ENCODE data around the gene CDH16. TPM values are rescaled to one million over a fixed set of nuclear protein-coding genes. Genes with fewer than 3 reads are reported as not detected.
A peak's percentile ranks its signal among the peaks of the same experiment; 100 is the strongest.

The CDH16 gene
- not detected for total RNA-seq
- long read RNA-seq = 0 reads

GRCh38 chr16:66918803-66919568 is at the start of gene CDH16:
TSS of gene CDH16 (minus strand) at chr16:66918885. CDS start at chr16:66918065, 820 bp downstream.
- Histone ChIP-seq H3K27ac (no peak within 1 kb of the TSS), H3K36me3 (no peaks in the 10 kb centered on the region), H3K4me1 (peaks cover 1% of the 10 kb centered on the region), H3K9me3 (no peaks in the 10 kb centered on the region), H3K4me3 (no peak within 1 kb of the TSS), H3K27me3 (no peaks in the 10 kb centered on the region)
- DNase-seq = no peak
- intact Hi-C loops (cut with DNase I) = no loop called here
- no peak for TF ChIP-seq CTCF (IDR thresholded peaks at IDR 0.05)
- no peak for ATAC-seq

- no peaks in the 10 kb centered on the region for H3K9me3 ChIP-seq
- no peaks in the 10 kb centered on the region for H3K27me3 ChIP-seq
- no peak overlapping the region for H3K27ac ChIP-seq
- intact Hi-C loops (cut with DNase I) = no loop called here
- no peaks in the 10 kb centered on the region for H3K36me3 ChIP-seq
- H3K4me1 ChIP-seq = no peaks in the 10 kb centered on the region
- ATAC-seq (no peak), DNase-seq (no peak)
- no peak for TF ChIP-seq CTCF (IDR thresholded peaks at IDR 0.05)
- no peak overlapping the region for H3K4me3 ChIP-seq
Observed at GRCh38 chr16:66964049-66964448, 45.4 kb upstream of the CDH16 start.

- DNase-seq (no peak), ATAC-seq (peak; percentile 59)
- no peak for TF ChIP-seq CTCF (IDR thresholded peaks at IDR 0.05)
- Histone ChIP-seq H3K27me3 (no peaks in the 10 kb centered on the region), H3K36me3 (no peaks in the 10 kb centered on the region), H3K27ac (no peak overlapping the region), H3K4me3 (no peak overlapping the region), H3K4me1 (no peaks in the 10 kb centered on the region), H3K9me3 (no peaks in the 10 kb centered on the region)
- intact Hi-C loops (cut with DNase I) = no loop called here
Observed at GRCh38 chr16:66961914-66962313, 43.2 kb upstream of the CDH16 start.

- peak; percentile 84 for DNase-seq
Observed at GRCh38 chr16:66961065-66961744, 42.5 kb upstream of the CDH16 start, which contains the start of gene CES3. TSS of gene CES3 (plus strand) at chr16:66961266. CDS start at chr16:66961308, 42 bp downstream.

GRCh38 chr16:66960270-66960669 is 41.6 kb upstream of the CDH16 start:
- DNase-seq (no peak), ATAC-seq (no peak)

More at GRCh38 chr16:66961065-66961744, 42.5 kb upstream of the CDH16 start, which contains the start of gene CES3:
- Histone ChIP-seq H3K4me3 (no peak within 1 kb of the TSS), H3K27me3 (no peaks in the 10 kb centered on the region), H3K9me3 (no peaks in the 10 kb centered on the region), H3K27ac (no peak within 1 kb of the TSS), H3K36me3 (no peaks in the 10 kb centered on the region), H3K4me1 (no peaks in the 10 kb centered on the region)
- TF ChIP-seq CTCF (IDR thresholded peaks at IDR 0.05) = peak; percentile 73
- ATAC-seq = peak; percentile 87
- intact Hi-C loops (cut with DNase I) = no loop called here

More at GRCh38 chr16:66960270-66960669, 41.6 kb upstream of the CDH16 start:
- Histone ChIP-seq H3K27me3 (no peaks in the 10 kb centered on the region), H3K36me3 (no peaks in the 10 kb centered on the region), H3K9me3 (no peaks in the 10 kb centered on the region), H3K4me3 (no peak overlapping the region), H3K4me1 (no peaks in the 10 kb centered on the region), H3K27ac (no peak overlapping the region)
- TF ChIP-seq CTCF (IDR thresholded peaks at IDR 0.05) = no peak
- intact Hi-C loops (cut with DNase I) = no loop called here

Measured in upper lobe of right lung (tissue), 1 donor.